Ramos (cell line): ENCODE data around the gene RNF114.

Source experiments
- in situ Hi-C: fragments of 300-500 bp; cut with MboI; formaldehyde crosslinking; loops from one replicate; pipeline ENCODE4 v1.14.3; 2022; ENCODE audit warnings: low sequenced_read_pairs; ENCODE audit not compliant: unreplicated experiment

The RNF114 gene

DNA sequence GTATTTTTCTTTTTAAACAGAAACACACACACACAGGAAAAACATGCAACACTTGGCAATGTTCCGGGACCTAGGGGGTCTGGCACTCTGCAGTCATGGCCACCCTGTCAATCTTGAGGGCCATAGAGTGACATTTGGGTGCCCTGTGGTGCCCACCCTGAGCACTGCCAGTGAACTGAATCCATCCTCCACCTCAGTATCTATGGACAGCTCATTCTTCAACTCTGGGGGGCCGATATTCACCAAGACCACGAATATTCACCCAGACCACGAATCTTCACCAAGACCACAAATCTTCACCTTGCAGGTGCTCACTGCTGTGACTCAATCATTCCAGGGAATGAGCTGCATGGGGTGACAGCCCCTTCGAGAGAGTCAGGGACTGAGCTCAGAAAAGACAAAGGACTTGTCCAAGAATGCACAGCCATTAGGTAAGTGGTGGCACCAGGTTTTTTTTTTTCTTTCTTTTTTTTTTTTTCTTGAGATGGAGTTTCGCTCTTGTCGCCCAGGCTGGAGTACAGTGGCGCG is 65.7 kb downstream of the RNF114 start:
- in situ Hi-C loops: no loop called here

DNA sequence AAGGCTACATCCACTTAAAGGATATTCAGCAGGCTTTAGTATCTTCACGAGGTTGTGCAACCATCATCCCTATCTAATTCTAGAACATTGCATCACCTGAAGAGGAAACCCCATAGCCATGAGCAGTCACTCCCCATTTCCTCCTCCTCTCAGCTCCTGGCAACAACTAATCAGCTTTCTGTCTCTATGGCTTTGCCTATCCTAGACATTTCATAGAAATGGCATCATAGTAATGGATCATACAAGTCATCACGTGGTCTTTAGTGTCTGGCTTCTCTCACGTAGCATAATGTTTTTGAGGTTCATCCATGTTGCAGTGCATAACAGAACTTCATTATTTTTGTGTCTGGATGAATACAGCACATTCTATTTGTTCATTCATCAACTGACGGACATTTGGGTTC is 67.1 kb downstream of the RNF114 start:
- in situ Hi-C loops: no loop called here
